Ureter (tissue), 1 donor: ENCODE measurements around the gene MRPL3. TPM values are rescaled to one million over a fixed set of nuclear protein-coding genes. Genes with fewer than 3 reads are reported as not detected.
"Not testable (repeated sequence)": the region's sequence is repeated elsewhere in the genome, so short reads cannot be mapped to it uniquely, and the experiment has no call there.

ENCODE experiments used
- DNase-seq: peaks from one replicate; pipeline ENCODE4 v3.0.0-alpha.2; 2020; ENCODE audit warnings: low spot score
- total RNA-seq: library from RNA; stranded (reverse); gene quantifications from one replicate; pipeline ENCODE4 v1.2.4, GENCODE V29; 2023
- donor health status: DM: yes; HTN: yes; CAD: no.

Gene MRPL3
- total RNA-seq, 1 donor from 2014 or later, result 106 TPM

DNA sequence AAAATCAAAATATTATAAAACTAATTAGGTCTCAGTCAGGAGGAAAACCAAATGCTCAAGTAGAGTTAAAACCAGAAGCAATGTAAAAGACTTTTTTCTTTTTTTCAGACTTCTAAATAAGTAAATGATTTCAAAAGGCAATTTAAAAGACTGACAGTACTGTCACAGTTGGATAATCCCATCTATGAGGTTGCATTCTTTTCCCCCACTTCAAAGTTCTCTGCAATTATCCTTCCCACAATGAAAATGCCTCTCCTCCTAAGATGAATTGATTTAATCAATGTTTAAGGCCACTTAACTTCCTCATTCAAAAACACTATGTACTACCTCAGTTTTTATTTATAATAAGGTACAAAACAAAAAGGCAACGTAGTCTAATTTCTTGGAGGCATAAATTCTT is 8.1 kb downstream of the MRPL3 start:
- DNase-seq, result no peak

DNA sequence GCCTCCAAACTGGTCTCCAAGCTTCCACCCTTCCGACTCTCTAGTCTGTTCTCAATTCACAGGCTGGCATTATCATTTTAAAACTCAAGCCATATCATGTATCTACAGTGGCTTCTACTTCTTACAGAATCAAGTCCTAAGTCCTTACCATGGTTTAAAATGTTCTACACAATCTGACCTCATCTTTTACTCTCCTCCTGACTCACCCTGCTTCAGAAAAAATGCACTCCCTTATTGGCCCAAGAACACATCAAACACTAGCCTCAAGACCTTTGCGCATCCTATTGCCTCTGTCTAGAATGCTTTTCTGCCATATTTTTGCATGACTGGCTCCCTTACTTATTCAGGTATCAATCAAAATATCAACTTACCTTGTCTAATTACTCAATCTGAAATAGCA is 11.0 kb downstream of the MRPL3 start:
- DNase-seq, result no peak

DNA sequence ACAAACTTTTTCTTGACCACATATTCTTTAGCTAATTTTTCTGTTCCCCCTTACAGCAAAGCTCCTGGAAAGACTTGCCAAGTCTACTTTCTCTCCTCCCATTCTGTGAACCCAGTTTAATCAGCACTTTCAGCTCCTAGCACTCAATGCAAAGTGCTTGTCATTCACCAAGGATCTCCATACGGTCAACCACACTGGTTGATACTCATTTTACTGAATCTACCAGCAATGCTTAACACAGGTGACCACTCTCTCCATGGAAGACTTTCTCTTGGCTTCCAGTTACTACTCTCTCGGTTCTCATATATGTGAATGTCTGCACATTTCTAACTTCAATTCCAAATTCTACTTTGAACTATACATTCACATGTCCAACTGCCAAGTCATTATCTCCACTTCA is 11.7 kb downstream of the MRPL3 start:
- no peak for DNase-seq

DNA sequence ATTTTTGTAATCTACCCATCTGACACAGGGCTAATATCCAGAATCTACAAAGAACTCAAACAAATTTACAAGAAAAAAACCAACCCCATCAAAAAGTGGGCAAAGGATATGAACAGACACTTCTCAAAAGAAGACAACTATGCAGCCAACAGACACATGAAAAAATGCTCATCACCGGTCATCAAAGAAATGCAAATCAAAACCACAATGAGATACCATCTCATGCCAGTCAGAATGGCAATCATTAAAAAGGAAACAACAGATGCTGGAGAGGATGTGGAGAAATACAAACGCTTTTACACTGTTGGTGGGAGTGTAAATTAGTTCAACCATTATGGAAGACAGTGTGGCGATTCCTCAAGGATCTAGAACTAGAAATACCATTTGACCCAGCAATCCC is 16.2 kb downstream of the MRPL3 start:
- not testable (repeated sequence) for DNase-seq

DNA sequence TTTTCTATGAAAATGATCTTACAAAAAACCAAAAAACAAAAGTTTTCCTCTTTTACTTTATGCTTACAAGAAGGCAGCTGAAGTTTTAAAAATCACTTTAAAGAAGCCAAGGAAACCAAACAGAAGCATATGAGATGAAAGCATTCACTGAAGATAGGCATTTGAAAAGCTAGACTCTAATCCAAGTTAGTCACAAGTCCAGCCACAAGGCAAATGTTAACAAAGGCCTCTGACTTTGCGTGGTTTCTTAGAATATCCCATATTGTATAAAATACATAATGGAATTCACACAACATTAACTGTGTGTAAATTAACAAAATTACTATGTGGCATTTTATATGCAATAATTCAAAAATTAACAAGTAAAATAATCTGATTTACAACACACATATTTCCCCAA is 17.7 kb downstream of the MRPL3 start:
- no peak for DNase-seq

DNA sequence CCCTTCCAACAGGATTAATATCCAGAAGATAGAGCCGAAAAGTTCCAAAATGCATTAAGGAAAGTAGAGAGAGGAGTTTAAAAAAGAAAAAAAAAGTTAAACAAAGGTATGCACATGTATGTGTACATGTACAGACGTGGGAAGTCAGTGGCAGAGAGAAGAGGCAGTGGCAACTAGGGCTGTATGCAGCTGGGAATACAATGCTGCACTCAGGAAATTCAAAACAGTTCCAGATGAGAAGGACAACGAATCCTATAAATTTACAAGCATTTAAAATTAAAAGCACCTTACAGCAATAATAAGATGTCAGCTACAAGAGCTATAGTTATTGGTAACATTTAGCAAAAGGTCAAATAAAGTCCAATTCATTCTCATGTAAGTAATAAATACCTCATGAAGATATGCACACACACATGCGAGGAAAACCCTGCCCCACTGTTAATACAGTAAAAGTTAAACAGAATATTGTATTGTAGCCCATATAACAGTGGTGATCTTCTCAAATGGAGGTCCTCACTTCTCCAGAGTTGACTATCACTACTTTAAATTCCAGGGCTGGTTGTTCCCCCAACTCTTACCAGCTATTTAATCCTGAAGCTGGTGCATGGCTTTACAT is 18.2 kb downstream of the MRPL3 start:
- DNase-seq, result no peak

DNA sequence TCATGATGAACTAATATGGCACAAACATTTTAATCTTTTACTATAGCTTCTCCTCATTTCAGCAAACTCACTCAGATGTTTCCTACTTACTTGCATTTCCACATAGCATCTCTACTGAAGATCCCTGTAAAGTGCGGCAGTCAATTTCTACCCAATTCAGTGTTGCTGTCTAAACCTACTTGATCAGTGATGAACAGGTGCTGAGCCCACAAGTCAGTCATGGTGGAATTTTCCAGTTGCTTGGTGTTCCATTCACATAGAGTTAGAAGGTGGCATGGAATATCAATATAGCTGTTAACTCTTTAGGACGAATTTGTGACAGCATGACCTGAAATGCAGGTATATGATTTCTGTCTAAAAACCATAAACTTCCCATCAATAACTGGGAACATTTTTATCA is 22.7 kb downstream of the MRPL3 start:
- no peak for DNase-seq

DNA sequence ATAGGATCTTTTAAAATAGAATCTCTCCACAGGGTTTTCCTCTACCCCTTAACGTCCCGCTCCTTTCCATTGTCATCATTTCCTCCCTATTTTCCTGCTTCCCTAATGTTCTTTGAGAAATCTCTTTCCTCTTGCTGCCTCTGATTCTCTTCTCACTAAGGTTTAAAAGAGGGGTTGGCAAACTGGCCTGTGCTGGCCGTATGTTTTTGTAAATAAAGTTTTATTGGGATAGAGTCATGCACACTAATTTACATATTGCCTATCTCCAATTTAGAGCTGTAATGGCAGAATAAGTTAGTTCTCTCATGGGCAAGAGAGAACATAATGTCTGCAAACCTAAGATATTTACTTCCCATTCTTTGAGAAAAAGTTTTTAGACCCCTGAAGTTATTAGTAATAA is 25.0 kb downstream of the MRPL3 start:
- DNase-seq, result no peak

DNA sequence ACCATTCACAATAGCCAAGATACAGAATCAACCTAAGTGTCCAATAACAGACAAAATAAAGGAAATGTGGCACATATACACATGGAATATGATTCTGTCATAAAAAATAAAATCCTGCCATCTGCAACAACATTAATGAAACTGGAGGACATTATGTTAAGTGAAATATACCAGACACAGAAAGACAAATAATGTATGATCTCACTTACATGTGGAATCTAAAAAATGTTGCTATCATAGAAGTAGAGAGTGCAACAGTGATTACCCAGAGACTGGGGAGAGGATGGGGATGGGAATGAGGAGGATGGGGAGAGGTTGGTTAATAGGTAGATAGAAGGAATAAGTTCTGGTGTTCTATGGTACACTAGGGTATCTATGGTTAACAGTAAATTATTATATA is 28.7 kb downstream of the MRPL3 start:
- DNase-seq, result no peak

DNA sequence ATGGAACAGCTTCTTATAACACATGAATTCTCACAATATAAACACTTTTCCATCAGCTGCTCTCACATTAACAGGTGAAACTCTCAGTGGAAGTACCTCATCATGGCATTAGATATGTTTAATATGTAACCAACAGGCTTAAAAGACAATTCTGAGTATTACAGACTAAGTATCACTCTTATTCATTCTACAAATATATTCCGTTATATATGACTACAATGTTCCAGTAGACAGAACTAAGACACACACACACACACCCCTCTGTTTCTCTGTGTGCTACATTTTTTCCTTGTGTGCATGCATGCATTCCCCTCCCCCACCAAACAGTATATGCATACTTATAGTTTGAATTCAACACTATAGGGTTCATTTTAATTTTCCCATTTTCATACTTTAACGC is 32.4 kb downstream of the MRPL3 start:
- DNase-seq, result no peak

DNA sequence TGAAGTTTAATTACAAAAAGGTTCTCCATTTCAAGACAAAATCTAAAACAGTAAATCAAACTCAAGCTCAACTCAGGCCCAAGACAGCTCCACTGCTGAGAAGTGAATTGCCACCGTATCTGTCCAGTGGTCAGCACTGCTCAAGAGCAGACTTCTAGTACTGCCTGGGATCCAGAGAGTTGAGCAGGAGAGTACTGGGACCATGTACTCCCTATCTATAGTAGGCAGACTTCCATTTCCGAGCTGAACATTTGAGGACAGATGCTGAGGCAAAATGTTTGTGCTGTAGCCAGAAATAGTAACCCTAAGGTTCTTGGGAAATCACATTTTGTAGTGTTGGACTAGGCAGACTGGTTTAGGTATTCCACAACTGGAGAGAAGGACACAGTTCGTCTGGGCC is 44.1 kb downstream of the MRPL3 start:
- DNase-seq, result no peak

DNA sequence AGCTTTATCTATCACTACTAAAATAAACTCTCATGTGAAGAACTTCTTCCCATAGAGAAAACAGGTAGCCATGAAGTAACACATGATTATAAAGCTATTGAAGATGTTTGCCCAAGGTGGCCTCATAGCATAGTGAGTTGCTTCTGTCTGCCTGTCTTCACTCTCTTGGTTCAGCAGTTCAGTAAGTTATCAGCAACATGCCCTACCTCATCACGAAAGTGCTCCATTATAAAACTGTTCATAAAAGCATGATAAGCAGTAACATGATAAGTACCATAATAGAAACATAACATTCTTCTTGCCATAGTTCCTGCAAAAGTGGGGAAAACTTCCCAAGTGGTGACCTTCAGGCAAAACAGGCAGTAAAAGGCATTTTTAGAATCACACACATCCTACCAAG is 45.6 kb downstream of the MRPL3 start:
- DNase-seq, result no peak

DNA sequence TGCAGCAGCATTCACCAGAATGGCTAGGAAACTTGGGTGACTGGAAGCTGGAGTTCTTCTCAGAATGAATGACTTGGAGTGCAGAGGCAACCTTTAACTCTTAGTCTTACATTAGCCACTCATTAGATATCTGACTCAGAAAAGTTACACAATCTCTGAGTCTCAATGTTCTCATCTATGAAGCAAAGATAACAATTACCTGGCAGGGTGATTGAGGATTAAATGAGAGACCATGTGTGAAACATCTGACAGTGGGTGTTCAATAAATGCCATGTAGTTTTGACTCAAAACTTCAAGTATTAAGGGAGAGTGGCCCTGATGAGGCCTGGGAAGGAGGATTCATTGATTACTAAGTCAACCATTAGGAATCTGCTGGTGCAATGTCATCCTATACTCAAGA is 48.3 kb downstream of the MRPL3 start:
- DNase-seq, result no peak

DNA sequence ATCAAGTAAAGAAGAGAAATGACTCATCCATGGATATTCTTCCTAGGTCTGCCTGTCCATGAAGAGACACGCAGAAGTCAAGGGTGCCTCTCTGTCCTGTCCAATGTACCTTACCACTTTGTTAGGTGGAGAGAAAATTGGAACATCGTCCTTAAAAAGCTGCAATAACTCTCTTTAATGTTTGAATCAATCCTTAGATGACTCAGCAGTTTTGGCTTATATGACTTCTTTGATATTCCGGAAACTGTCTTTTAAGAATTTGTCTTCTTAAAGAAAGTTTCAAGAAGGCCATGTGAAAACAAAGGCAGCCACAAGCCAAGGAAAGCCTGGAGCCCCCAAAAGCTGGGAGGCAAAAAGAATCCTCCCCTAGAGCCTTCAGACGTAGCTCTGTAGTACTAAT is 49.2 kb downstream of the MRPL3 start:
- no peak for DNase-seq

DNA sequence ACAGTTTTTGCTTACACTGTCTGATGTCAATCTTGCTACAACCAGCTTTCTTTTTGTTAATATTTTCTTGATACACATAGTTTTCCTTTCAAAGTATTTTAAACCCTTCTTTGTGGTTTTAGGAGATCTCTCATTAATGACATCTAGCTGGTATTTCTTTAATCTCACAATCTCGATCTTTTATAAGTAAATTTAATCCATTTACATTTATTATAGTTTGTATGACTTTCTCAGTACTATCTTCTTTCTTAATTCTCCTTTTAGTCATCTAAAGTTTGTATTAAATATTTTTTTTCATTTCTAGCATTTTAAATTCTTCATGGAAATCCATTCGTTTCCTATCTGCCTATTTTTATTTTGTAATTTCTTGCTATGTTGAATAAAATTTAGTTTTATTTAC is 55.4 kb downstream of the MRPL3 start:
- no peak for DNase-seq

DNA sequence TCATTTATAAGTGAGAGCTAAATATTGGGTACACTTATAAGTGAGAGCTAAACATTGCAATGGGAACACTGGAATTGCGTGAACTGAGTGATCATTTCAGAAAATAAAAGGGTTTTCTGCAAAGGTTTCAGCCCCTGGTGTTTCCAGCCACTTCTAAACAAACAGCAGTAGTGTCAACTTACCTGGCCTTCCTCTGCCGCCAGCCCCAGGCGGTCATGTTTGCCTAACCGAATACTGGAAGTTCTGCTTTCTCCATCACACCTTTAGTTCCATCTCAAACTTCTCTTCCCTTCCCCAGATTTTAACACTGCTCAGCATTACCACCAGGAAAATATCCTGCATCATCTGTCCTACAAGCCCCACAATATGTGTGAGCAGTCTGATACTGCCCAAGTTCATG is 58.6 kb downstream of the MRPL3 start:
- DNase-seq, result no peak

DNA sequence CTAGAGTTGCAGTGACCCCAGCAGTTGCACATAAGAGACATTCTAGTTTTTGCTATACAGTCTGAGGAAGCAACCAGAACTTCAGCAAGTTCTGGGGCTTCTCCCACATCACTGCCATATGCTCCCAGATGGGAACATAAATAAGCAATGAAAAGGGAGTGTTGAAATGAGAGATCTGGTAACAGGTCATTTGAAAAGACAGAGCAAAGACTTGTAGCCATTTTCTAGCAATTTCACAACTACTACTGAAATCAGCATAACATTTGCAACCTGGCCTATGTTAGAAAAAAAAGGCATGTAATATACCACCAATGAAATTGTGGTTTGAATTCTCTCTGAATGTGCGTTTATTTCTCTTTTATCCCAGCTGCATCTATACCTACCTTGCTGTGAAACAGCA is 63.7 kb downstream of the MRPL3 start:
- no peak for DNase-seq

DNA sequence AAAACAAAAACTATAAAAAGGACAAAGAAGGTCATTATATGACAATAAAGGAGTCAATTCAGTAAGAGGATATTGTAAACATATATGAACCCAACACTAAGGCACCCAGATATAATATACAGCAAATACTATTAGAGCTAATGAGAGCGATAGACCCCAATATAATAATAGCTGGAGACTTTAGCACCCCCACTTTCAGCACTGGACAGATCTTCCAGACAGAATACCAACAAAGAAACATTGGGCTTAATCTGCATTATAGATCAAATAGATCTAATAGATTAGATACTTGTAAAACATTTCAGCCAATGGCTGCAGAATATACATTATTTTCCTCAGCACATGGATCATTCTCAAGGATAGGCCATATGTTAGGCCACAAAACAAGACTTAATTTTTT is 67.8 kb downstream of the MRPL3 start:
- no peak for DNase-seq

DNA sequence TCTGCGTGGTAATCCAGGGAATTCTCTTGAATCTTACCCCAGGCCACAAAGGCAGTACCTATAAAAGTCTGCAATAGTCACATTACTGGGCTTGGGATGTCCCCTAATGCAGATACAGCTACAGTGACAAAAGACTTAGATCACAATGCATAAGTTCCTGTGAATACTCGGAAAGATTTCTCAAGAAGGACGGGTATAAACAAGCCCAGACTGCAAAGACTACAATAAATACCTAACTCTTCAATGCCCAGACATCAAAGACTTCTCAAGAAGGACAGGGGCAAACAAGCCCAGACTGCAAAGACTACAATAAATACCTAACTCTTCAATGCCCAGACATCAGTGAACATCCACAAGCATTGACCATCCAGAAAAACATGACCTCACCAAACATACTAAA is 70.3 kb downstream of the MRPL3 start:
- no peak for DNase-seq

DNA sequence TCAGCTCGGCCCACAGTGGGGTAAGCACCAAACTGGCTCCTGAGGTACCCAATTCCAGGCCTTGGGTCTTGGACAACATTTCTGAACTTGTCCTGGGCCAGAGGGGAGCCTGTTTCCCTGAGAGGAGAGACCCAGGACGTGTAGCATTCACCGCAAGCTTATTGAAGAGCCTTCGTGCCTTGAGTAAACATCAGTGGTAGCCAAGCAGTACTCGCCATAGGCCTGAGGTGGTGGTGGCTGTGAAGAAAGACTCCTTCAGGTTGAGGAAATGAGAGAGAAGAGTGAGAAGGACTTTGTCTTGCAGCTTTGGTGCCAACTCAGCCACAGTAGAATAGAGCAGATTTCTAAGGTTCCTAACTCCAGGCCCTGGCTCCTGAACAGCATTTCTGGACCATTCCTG is 71.0 kb downstream of the MRPL3 start:
- no peak for DNase-seq

DNA sequence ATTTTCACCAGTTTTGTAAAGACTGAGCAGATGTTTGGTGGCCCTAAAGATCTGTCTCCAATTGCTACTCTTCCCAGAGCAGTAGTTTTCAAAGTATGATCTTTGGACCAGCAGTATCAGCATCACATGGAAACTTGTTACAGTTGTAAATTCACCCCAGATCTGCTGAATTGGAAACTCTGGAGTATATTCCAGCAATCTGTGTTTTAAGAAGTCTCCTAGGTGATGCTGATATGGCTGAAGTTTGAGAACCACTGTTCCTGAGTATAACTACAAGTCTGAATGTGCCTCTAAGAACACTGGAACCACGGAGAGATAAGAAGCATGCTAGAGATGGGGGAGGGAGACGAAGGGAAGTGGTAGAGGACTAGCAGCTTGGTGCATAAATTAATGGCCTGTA is 75.5 kb downstream of the MRPL3 start:
- DNase-seq, result no peak

DNA sequence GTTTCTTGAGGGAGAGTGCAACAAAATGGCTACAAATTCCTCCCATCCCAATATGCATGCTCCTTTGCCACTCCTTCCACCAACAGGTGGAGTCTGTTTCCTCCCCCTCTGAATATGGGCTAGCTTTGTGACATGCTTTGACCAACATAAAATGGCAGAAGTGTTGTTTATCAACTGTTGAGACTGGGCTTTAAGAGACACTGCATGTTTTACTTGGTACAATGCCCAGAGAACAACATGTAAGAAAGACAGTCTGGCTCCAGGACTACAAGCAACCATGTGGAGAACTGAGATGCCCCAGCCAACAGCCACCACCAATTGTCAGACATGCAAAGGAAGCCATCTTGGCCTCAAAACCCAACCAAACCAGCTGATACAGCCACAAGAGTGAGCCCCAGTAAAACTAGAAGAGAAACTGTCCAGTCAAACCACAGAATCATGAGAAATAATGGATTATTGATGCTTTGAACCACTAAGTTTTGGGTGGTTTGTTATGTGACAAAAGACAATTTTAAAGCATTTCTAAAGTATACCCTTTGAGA is 80.7 kb downstream of the MRPL3 start:
- DNase-seq, result no peak

DNA sequence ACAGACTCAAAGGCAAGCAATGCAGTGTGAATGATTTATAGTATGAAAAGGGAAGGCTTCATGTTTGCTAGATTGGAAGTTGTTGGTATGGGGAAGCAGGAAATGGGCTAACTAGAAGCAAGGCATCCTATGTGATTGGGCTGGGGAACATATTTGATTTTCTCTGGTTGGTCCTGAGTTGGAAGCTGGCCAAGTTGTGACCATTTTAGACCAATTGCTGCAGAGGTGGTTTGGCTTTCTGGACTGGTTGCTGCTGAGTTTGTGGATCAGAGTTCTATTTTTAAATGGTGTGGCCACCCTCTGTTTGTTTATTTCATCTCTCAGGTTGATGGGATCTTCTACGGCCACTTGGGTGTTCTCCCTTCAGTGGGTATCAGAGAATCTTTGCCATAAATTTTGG is 81.5 kb downstream of the MRPL3 start:
- DNase-seq, result no peak

DNA sequence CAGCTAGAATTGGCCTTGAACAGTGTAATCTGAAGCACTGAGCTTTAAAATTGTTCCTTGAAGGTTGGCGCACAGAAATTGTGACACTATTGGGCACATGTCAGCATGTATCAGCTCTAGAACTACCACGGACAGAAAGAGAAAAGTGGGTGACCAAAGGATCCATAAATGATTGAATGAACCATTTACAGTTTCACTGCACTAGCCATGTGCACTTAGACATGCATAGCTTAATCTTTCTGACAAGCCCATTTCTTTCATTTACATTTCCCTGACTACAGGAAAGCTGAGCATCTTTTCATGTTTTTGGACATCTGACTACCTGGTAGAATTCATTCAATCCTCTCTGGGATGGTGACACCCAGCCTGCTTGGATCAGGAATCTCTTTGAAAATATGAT is 85.0 kb downstream of the MRPL3 start:
- DNase-seq, result no peak
